OCI-M2 (cell line): ENCODE data around the gene NAXD.
"Not testable (repeated sequence)": the region's sequence is repeated elsewhere in the genome, so short reads cannot be mapped to it uniquely, and the experiment has no call there.

Experiments
- DNase-seq: peaks from one replicate; lab custom pipeline; 2025; ENCODE audit not compliant: unreplicated experiment; lab: John Stamatoyannopoulos, UW

Gene NAXD

DNA sequence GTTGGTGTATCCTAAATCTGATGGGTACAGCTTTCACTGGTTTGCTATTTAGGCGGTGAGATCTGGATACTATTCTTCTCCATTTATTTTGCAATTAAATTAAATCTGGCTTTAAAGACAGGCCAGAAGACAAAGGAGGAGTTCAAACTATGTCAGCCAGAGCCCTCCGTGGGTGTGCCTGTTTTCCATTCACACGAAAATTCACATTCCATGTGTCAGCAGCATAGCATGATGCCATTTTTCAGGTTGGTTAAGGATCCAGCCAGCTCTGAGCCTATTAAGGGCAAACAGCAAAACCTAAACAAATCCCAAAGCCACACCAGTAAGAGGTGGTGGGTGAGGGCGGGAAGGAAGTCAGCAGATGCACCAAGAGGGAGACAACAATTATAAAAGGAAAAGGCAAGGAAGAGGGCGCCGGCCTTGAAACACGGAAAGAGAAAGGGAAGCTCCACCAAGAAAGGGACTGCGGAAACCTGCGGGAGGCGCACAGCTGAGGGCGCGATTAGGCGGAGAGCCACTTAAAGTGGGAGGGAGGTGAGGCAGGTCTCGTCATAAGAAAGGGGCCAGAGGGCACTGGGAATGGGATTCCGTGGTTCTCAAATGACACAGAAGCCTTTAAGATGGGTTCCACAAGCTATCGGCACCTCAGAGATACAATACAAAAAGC is 47.6 kb downstream of the NAXD start:
- DNase-seq, result no peak

DNA sequence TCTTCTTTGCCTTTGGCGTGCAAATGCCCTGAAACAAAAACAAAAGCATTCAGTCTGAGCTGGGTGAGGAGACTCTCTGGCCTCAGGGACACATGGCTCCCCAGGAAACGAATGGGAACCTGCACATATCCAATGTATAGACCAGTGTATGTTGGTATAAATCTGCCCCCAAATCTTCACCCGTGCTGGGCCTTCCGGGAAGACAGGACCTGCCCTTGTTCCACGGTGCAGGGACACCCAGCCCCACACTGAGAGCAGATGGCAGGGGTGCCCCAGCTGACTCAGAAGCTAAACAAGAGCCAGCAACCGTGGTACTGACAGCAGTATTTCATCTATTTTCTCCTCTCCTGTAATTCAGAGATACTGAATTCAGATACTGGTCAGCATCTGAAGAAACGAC is 48.1 kb downstream of the NAXD start:
- no peak for DNase-seq

DNA sequence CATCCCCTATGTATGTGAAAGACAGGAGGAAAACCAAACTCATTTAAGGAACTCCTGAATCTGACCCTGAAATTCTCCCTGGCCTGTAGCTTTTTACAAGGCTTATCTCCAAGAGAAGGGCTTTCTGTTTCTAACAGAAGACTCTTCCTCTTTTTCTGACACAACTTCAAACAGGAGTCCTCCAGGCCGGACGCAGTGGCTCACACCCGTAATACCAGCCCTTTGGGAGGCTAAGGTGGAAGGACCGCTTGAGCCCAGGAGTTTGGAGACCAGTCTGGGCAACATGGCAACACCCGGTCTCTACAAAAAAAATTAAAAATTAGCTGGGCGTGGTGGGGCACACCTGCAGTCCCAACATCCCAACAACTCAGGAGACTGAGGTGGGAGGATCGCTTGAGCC is 48.7 kb downstream of the NAXD start:
- DNase-seq, result no peak

DNA sequence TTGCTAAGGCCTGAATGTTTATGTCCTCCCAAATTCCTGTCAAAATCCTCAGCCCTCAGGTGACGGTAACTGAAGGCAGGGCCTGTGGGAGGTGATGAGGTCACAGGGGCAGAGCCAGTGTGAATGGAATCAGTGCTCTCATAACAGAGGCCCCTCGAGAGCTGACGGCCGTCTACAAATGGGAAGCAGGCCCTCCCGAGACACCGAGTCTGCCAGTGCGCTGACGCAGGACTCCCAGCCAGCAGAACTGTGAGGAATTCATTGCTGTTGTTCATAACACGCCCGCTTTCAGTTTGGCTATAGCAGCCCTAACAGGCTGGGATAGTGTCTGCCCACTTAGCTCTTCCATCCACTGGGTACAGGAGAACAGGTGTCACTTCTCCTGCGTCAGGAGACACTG is 49.3 kb downstream of the NAXD start:
- no peak for DNase-seq

DNA sequence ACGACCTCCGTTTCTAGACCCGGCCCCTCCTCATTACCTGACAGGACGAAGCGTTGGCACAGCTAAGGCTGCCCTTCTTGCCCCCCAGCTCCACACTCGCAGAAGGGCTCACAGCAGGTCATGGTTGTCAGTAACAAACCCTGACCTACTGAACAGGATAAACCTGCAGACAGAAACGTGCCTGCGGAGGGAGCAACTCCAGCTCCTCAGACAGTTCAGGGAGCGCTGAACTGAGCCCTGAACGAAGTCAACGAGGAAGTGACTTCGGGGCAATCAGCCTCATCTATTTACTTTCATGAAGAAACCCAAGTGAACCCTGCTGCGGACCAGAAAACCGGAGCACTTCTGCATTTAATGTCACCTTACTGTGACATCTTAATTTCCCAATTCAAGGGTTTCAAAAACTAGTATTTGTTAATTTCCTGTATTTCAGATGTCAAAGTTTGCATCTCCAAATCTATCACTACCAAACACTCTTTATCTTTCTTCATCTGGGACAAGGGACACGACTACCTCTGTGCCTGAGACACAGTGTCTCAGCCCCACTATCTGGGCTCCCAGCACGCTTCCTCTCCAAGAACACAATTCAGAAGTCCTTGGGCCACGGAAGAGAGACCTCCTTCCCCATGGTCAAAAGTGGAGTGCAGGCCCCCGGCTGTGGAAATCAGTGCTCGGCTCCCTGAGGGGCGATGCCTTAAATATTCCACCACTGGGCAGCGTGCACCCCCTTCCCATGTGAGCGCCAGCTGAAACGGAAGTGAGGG is 50.3 kb downstream of the NAXD start:
- no peak for DNase-seq

DNA sequence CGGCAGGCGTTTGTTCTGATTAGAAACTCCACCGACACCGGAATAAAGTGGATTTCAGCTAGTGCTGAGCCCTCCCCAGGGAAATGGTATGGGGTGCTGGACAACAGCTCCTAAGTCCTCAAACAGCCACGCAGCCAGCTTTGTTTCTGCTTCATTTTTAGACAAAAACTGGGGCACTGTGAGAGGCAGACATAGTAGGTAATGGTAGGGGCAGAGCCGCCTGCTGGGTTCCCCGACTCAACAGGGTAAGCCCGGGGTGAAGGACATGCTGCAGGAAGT is 50.8 kb downstream of the NAXD start:
- DNase-seq, result no peak

DNA sequence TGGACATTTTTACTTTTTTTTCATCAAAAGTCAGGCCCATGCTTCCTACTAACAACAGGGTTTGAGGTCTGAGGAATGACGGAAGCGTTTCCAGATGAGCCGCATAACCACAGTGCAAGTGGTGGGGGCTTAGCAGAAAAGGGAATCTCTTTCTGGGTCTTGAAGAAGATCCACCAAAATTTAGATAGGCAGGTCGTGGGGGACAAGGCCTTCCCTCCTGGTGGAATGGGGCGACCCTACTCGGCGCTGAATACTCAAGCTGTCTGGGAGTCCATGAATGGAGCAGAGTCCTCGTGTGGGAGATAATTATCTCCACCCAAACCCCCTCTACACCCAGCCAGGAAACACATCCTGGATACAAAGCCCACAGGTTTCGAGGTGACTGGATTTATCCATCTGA is 53.7 kb downstream of the NAXD start:
- DNase-seq, result no peak

DNA sequence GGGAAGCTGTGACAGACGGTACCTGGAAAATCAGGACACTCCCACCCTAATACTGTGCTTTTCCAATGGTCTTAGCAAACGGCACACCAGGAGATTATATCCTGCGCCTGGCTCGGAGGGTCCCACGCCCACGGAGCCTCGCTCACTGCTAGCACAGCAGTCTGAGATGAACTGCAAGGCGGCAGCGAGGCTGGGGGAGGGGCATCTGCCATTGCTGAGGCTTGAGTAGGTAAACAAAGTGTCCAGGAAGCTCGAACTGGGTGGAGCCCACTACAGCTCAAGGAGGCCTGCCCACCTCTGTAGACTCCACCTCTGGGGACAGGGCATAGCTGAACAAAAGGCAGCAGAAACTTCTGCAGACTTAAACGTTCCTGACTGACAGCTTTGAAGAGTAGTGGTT is 54.5 kb downstream of the NAXD start:
- DNase-seq, result not testable (repeated sequence)

DNA sequence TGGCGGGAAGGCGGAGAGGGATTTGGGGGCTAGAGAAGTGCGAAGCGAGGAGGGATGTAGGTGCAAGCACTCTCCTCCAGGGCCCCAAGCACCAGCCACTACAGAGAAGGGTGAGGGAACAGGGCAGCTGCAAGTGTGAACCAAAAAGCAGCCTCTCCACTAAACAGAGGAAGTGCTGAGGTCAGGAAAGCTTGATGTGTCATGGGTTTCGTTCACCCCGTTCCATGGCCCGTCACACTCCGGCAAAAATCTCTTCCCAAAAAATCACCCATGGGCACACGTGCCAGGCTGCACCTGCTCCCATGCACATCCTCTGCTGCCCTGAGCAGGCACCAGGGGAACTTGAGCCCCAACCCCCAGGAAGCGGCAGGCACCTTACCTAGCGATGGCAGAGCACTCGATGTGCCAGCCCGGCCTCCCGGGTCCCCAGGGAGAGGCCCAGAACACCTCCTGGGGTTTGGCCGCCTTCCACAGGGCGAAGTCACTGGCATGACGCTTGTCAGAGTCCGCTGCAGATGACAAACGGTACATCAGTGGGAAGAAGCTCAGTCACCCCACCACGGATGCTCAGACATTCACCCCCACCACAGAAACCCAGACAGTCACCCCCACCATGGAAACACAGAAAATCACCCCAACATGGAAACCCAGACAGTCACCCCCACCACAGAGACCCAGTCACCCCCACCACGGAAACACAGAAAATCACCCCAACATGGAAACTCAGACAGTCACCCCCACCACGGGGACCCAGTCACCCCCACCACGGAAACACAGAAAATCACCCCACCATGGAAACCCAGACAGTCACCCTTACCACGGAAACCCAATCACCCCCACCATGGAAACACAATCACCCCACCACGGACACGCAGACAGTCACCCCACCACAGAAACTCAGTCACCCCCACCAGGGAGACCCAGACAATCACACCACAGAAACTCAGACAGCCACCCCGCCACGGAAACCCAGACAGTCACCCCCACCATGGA is 61.5 kb downstream of the NAXD start:
- no peak for DNase-seq

DNA sequence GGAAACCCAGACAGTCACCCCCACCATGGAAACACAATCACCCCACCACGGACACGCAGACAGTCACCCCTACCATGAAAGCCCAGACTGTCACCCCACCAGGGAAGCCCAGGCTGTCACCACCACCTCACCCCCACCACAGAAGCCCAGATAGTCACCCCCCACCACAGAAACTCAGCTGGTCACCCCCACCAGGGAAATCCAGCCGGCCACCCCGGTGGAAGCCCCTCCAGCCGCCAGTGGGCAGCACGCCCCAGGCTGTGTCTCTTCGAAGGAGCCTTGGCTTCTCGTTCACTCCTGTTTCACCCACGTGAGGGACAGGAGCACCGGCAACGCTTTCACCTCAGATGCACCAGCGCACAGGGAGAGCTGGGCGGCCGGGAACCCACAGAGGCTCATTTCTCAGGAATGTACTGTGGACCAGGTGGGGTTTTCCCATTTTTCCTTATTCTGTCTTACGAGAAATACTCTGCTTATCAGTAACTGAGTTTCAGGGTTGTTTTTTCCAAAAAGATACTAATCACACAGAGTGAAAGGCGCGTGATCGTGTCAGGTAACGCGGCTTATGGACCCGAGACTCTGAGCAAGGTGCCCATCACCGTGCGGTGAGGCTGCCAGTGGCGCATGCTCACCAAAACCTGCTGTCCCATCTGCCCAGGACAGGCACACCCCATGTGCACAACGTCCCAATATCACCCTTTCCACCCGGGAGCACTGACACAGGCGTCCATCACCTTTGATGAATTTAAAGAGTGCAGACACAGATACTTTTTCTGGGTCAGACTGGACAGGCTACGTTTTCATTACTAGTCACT is 62.6 kb downstream of the NAXD start:
- DNase-seq, result no peak

DNA sequence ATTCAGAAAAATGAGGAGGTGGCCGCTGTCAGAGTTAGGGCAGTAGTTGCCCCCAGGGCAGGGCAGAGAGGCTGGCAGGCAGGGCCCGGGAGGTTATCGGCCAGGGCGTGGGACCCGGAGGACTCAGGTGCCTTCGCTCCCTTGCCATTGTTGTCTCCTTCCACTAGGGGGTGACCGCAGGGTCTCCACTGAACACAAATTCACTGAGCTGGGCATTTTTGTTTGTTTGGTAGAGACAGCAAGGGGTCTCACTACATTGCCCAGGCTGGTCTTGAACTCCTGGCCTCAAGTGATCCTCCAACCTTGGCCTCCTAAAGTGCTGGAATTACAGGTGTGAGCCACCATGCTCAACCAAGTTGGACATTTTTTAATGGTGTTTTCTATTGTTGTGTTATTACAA is 65.5 kb downstream of the NAXD start:
- DNase-seq, result no peak

DNA sequence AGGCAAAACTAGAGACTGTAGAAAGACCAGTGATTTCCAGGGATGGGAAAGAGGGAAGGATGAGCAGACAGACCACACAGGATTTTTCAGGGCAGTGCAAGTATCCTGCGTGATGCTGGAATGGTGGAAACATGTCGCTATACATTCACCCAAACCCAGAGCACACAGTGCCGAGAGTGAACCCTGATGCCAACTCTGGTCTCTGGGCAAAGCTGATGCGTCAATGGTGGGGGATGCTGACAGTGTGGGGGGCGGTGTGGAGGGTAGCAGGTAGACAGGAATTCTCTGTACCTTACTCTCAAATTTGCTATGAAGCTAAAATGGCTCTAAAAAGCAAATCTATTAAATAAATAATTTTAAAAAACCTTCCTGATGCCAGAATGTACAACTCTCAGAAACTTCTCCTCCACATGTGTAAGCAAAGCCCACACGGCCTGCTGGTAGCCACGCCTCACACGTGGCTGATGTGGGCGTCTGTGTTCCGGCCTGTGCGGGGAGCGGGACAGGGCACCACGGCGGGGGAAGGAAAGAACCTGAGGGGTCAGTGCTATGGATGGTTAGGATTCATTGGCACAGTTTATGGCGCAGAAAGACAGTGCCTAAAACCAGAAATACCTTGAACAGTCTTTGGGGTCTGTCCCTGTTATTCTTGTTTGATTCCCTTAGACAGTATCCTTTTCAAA is 66.7 kb downstream of the NAXD start:
- no peak for DNase-seq

DNA sequence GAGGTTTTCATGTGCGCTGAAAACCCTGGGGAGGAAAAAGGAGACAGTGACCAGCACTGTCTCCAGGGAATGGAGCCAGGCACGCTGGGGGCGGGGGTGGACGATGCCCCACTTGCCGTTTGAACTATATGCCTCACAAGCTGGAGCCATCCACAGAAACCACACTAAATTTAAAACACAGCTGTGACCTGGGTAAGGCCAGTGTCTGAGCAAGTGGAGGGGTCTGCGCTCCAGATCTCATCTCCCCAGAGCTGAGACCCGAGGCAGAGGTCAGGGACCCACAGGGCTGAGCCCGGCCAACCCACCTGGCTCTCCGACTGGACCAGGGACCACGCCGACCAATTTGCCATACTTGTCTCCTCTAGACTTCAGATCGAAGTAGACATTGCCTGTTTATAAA is 67.4 kb downstream of the NAXD start:
- no peak for DNase-seq

DNA sequence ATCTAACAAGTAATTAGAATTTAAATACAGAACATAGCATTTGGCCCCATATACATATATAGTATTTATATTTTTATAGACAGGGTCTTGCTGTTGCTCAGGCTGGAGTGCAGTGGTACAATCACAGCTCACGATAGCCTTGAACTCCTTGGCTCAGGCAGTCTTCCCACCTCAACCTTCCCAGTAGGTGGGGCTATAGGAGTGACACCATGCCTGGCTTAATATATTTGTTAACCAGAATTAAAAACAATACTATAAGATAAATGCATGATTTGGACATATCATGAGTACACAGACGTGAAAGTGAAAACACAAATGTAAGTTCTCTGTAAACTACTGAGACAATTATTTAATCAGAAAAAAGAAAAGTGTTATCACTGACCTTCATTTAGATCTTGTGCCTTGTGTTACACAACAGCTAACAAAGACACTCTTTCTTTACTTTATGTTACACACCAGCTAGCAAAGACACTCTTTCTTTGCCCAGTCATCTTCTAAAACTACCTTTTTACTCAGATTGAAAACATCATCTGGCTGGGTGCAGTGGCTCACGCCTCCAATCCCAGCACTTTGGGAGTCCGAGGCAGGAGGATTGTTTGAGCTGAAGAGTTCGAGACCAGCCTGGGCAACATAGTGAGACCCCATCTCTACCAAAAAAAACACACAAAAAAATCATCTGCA is 68.0 kb downstream of the NAXD start:
- DNase-seq, result no peak

DNA sequence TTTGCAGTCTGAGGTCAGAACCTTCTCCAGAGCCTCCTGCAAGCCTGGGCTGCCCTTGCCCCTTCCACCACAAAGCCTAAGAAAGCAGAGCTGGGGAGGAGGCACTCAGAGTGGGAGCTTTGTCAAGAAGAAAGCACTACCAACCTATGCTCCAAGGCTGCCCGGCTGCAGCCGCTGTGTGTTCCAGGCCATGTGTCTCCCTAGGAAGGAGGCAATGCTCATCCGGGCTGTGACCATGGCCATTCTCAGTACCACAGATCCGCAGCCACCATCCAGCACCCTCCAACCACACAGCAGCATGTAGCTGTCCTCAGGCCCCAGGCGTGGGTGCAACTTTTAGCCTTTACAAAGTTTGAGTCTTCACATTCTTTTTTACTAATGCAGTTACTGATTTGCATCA is 68.6 kb downstream of the NAXD start:
- DNase-seq, result no peak

DNA sequence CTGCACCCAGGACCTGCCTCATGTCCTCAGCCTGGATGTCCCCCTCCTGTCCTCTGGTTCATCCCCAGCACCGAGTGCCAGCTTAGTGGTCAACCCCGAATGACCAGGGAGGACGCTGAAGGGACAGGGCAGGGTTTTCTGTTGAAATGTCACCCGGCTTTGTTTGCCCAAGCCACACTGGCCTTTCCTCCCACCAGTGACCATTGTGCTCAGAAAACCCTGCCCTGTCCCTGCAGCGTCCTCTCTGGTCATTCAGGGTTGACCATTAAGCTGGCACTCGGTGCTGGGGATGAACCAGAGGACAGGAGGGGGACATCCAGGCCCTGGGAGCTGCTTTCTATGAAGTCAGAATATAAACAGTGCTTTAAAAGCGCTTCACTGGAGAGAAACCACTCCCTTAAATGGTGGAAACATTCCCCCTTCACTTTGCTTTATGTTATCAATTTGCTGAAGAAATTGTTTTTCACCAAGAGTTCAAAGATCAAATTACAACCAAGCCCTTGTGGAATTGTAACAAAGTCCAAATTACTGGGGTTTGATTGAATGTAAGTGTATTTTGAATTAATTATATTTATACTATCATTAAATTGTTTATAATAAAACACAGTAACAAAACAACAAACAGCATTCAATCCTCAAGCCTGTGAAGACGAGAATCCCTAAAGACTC is 69.2 kb downstream of the NAXD start:
- no peak for DNase-seq

DNA sequence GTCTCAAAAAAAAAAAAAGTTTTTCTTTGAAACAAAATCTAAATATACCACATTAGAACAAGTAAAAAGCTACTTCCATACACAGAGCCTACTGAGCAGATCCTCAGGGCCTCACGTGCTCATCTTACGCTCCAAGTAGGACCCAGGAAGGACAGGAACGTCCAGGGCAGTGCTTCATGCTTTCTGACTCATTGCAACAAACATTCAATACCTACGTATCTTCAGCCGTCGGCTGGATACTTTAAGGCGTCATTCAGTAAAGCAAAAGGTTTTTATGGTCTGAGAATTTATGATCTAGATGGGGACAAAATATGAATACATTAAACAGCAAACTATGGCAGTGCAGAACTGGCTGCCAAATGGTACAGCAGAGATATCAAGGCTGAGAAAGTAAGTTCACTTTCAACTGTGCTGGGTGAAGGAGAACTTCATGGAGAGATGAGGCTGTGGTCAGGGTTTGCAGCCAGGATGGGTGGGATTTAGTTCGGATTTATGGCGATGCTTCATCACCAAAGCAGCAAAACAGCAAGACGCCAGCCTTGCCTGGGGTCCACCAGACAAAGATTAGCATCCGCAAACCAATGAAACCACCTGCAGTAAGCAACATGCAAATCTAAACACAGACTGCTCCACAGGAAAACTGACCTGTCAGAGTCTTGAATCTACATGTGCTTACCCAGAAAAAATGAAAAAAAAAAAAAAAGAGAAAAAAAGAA is 70.1 kb downstream of the NAXD start:
- DNase-seq, result no peak

DNA sequence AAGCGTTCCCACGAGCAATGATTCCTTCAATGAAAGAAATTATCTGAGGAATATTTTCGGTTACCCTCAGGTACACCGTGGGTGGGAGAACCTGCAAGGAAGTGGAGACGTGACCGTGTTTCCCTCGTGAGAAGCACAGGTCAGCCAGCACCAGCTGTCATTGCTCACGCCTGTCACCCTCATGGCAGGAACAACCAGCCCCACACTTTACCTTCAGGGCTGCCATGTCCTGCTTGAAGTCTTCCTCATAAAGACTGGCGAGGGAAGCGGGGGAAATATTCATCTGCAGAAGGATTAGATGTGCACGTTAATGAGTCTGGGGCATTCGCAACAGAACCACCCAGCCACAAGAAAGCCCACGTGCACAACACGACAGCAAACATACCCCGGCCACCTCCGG is 72.4 kb downstream of the NAXD start:
- DNase-seq, result no peak

DNA sequence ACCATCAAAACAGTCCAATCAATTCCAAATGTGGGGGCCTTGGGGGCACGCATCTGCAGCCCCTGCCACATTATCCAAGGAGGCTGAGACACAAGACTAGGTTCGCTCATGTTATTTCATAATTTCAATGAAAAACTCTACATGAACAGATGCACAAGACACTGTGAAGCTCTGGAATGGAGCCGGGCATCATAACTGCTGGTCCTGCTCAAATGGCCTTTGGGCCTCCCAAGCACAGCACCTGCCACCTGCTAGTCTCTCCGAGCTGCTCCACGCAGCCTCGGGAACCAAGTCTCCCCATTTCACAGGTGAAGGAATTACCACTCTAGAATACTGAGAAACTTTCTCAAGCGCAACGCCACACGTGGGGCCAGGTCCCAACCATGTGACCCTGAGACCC is 73.7 kb downstream of the NAXD start:
- no peak for DNase-seq
